A549 treated with ZK216348 at 1 μM for 4 hours (cell line): ENCODE measurements around the gene ZNF835. TPM values are rescaled to one million over a fixed set of nuclear protein-coding genes. Genes with fewer than 3 reads are reported as not detected.

ENCODE experiments used
- total RNA-seq: library from RNA; stranded (reverse); fragments of 200-300 nt; extraction: Qiagen RNA extraction; gene quantifications from 5 replicates; pipeline ENCODE4 v1.2.3, GENCODE V29; 2022; ENCODE audit warnings: low read depth

Gene ZNF835
- total RNA-seq, result not detected in 5 replicates

GRCh38 chr19:56671613-56671994 lies at the start of gene ZNF835:
Gene ZNF835, minus strand, starts transcription at chr19:56671757. Its CDS starts 6,559 bp downstream, at chr19:56665198.

DNA sequence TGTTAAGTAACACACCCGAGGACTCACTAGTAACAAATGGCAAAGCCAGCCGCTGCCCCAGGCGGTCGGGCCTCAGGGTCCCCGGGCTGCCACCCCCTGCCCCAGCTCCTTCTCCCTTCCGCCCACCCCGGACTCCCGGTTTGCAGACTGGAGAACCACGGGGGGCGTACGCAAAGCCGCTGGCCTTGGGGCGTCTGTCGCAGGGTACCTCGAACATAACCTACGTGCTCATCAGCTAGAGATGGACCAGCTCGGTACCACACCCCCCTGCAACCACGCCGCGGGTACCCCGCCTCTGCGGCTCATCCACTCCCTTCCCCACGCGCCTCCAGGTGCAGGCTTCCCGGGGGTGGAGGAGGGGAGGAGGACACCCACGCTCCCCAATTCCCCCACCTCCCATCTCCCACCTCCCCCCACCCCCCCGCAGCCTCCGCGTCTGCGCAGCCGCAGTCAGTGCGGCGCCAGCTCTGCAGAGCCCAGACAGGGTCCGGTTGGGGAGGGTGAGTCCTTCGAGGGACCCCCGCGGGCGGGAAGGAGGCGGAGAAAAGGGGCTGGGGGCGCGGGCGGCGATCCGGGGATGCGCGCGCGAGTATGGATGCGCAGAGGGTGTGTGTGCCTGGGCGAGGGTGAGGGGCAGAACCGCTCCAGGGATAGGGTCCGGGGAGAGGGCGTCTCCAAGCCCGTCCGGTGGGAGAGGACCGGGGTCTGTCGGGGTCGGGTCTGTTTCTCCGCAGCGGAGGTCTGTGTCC lies 28.7 kb downstream of the ZNF835 start, which contains the start of gene SMIM17:
SMIM17 (plus strand) TSS at position 449 of the 749 bp plus-strand sequence. CDS start 2,509 bp downstream, outside the sequence.

Other genes with a start within 250 kb of the ZNF835 start
- not detected in 5 replicates for gene ZNF667, start 194.4 kb downstream of the ZNF835 start, total RNA-seq
- 0.04 to 0.22 TPM (median 0.14 TPM) in 4 of 5 replicates, not detected in the other for gene ZNF471, start 163.9 kb downstream of the ZNF835 start, total RNA-seq
- gene ZFP28, start 132.8 kb downstream of the ZNF835 start, total RNA-seq, result 3.3 to 4.7 TPM (median 4.1 TPM) in 5 replicates
- 1.4 to 1.7 TPM (median 1.6 TPM) in 5 replicates for gene ZNF470, start 104.3 kb downstream of the ZNF835 start, total RNA-seq
- 9.0 to 12.6 TPM (median 11.8 TPM) in 5 replicates for gene ZNF71, start 76.5 kb downstream of the ZNF835 start, total RNA-seq
- not detected in 5 replicates for gene SMIM17, start 28.6 kb downstream of the ZNF835 start, total RNA-seq
- gene PEG3, start 169.0 kb upstream of the ZNF835 start, total RNA-seq, result not detected in 5 replicates
- gene ZIM2, start 169.0 kb upstream of the ZNF835 start, total RNA-seq, result not detected in 5 replicates